GM06990 (cell line): ENCODE measurements around the gene LYRM2.

Experiments
- DNase-seq: peaks from one replicate; pipeline ENCODE4 v3.0.0-alpha.2; 2011; ENCODE audit not compliant: insufficient read length; ENCODE audit errors: extremely low read depth
- H3K27me3 ChIP-seq: replicated peaks from 2 replicates; pipeline ENCODE4 v1.6.0; 2011; ENCODE audit warnings: low read length; ENCODE audit not compliant: control insufficient read depth, insufficient read depth
- H3K36me3 ChIP-seq: 2 replicates; pipeline ENCODE4 v1.5.1; 2011; ENCODE audit warnings: low read length; ENCODE audit not compliant: control insufficient read depth, insufficient read depth
- H3K4me3 ChIP-seq: replicated peaks from 2 replicates; pipeline ENCODE4 v1.5.1; 2011; ENCODE audit warnings: low read depth, mild to moderate bottlenecking, control low read depth, low read length
- TF ChIP-seq, protein P1 (sequence below): IDR thresholded peaks from 2 replicates; pipeline ENCODE4 v1.5.1; 2011; ENCODE audit warnings: low read length, control low read depth, mild to moderate bottlenecking, inconsistent platforms; ENCODE audit not compliant: insufficient read depth, poor library complexity, severe bottlenecking

LYRM2 gene

GRCh38 chr6:89562093-89562973 is 76.2 kb downstream of the LYRM2 start:
- TF ChIP-seq, protein P1, sequence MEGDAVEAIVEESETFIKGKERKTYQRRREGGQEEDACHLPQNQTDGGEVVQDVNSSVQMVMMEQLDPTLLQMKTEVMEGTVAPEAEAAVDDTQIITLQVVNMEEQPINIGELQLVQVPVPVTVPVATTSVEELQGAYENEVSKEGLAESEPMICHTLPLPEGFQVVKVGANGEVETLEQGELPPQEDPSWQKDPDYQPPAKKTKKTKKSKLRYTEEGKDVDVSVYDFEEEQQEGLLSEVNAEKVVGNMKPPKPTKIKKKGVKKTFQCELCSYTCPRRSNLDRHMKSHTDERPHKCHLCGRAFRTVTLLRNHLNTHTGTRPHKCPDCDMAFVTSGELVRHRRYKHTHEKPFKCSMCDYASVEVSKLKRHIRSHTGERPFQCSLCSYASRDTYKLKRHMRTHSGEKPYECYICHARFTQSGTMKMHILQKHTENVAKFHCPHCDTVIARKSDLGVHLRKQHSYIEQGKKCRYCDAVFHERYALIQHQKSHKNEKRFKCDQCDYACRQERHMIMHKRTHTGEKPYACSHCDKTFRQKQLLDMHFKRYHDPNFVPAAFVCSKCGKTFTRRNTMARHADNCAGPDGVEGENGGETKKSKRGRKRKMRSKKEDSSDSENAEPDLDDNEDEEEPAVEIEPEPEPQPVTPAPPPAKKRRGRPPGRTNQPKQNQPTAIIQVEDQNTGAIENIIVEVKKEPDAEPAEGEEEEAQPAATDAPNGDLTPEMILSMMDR = no peak
- no peak overlapping the region for H3K4me3 ChIP-seq
- DNase-seq = no peak
- no peaks in the 10 kb centered on the region for H3K27me3 ChIP-seq
- no peaks in the 10 kb centered on the region for H3K36me3 ChIP-seq

GRCh38 chr6:89559487-89559886 is 79.1 kb downstream of the LYRM2 start:
- Histone ChIP-seq H3K36me3 (no peaks in the 10 kb centered on the region), H3K27me3 (no peaks in the 10 kb centered on the region), H3K4me3 (no peak overlapping the region)
- no peak for DNase-seq
- TF ChIP-seq, protein P1 = no peak

DNA sequence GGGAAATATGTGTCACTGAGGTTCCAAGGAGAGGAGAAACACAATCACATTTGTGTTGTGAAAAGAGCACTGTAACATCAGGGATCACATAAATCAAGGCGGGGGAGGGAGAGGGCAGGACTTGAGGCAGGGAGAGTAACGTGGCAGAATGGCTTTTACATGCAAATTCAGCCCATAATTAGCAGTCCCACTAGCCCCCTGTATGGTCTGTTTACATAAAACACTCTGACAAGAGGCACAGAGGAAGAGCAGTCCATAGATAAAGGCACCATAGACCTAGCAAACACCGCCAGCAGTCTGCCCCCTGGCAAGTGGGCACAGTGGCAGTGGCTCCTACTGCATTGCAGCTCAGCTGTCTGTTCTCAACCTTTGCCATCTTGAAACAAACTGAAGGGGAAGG is 82.7 kb downstream of the LYRM2 start:
- H3K27me3 ChIP-seq = peaks cover 1% of the 10 kb centered on the region; the same call in 1 of the 2 replicates
- DNase-seq = no peak
- no peak overlapping the region for H3K4me3 ChIP-seq
- H3K36me3 ChIP-seq = no peaks in the 10 kb centered on the region
- TF ChIP-seq, protein P1 = no peak

- Histone ChIP-seq H3K4me3 (no peak overlapping the region), H3K36me3 (no peaks in the 10 kb centered on the region), H3K27me3 (peaks cover 1% of the 10 kb centered on the region; the same call in 1 of the 2 replicates)
- DNase-seq = no peak
- TF ChIP-seq, protein P1 = no peak
These were observed 83.5 kb downstream of the LYRM2 start for GRCh38 chr6:89555031-89555430.

DNA sequence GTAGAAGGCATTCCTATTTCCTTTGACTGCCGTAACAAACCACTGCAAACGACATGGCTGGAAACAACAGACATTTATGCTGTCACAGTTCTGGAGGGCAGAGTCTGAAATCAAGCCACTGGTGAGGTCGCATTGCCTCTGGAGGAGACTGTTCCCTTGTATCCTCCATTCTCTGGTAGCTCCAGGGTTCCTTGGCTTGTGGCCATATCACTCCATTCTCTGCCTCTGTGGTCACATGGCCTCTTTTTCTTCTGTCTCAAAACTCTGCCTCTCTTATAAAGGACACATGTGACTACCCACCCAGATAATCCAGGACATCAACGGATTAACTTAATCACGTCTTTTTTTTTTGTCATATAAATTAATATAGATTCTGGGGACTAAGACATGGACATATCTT is 84.4 kb downstream of the LYRM2 start:
- Histone ChIP-seq H3K4me3 (no peak overlapping the region), H3K27me3 (peaks cover 1% of the 10 kb centered on the region; the same call in 1 of the 2 replicates), H3K36me3 (no peaks in the 10 kb centered on the region)
- TF ChIP-seq, protein P1 = no peak
- no peak for DNase-seq
